Stimulated activated naive CD8-positive, alpha-beta T cell treated with anti-CD3 and anti-CD28 coated beads, Interleukin-15, amount 100 ng/mL, for 72 hours (primary cell): ENCODE measurements around the gene SIGLEC14.
"Not testable (repeated sequence)": the region's sequence is repeated elsewhere in the genome, so short reads cannot be mapped to it uniquely, and the experiment has no call there.

Experiments
- ATAC-seq: fragments of 150-1000 bp; cut with Tn5 transposase; 2 replicates; pipeline ENCODE4 v1.10.0; 2021; ENCODE audit warnings: mild to moderate bottlenecking, moderate library complexity
- DNase-seq, 2 donors: peaks; one replicate each; pipeline ENCODE4 v3.0.0; 2021 to 2022
- H3K27ac Mint-ChIP-seq, 2 donors: one replicate each; pipeline ENCODE4 v1.8.0; 2022; ENCODE audit warnings: mild to moderate bottlenecking in 2 of 2, mixed read lengths in 2 of 2, moderate library complexity in 2 of 2
- H3K27me3 Mint-ChIP-seq: one replicate; pipeline ENCODE4 v1.8.0; 2022; ENCODE audit warnings: mixed read lengths
- H3K4me1 Mint-ChIP-seq: one replicate; pipeline ENCODE4 v1.8.0; 2022; ENCODE audit warnings: mild to moderate bottlenecking, mixed read lengths
- H3K4me3 Mint-ChIP-seq, 2 donors: one replicate each; pipeline ENCODE4 v1.8.0; 2022; ENCODE audit warnings: mild to moderate bottlenecking in 2 of 2, mixed read lengths in 2 of 2, moderate library complexity in 1 of 2
- H3K9me3 Mint-ChIP-seq, 2 donors: one replicate each; pipeline ENCODE4 v1.8.0; 2022; ENCODE audit warnings: mixed read lengths in 2 of 2

Gene SIGLEC14

GRCh38 chr19:51686171-51686570, 39.5 kb upstream of the SIGLEC14 start:
- ATAC-seq = no peak

GRCh38 chr19:51681286-51681941, 34.8 kb upstream of the SIGLEC14 start:
- ATAC-seq (no peak), DNase-seq (no peak)
- H3K9me3 Mint-ChIP-seq = peaks cover 10 to 32% of the 10 kb centered on the region in 2 donors
- peaks cover 10% of the 10 kb centered on the region for H3K27me3 Mint-ChIP-seq
- H3K4me3 Mint-ChIP-seq = no peak overlapping the region
- peaks cover 10% of the 10 kb centered on the region for H3K4me1 Mint-ChIP-seq
- no peak overlapping the region for H3K27ac Mint-ChIP-seq

More at GRCh38 chr19:51686171-51686570, 39.5 kb upstream of the SIGLEC14 start:
- Mint-ChIP-seq H3K4me1 (peaks cover 27% of the 10 kb centered on the region), H3K4me3 (no peak overlapping the region), H3K9me3 (peaks cover 10 to 24% of the 10 kb centered on the region in 2 donors), H3K27ac (no peak overlapping the region), H3K27me3 (peaks cover 18% of the 10 kb centered on the region)
- DNase-seq = no peak

DNA sequence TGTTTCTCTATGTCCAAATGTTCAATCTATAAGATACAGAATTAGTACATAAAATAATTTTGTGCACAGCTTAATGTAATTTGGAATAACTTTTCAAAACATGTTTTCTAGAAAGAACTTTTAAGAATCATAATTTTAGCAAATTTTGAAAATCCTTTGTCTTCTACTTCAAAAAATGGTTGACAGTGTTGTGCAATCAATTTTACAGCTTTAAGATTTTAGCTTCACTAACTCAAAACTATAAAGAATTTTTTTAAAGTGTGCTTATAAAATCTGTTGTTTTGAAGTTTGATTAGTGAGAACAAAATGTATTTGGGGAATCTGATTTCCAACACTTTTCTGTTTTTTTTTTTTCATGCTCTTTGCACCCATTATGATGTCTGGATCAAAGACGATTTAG, 33.8 kb upstream of the SIGLEC14 start:
- Mint-ChIP-seq H3K27me3 (peaks cover 10% of the 10 kb centered on the region), H3K27ac (no peak overlapping the region), H3K9me3 (peaks cover 10 to 32% of the 10 kb centered on the region in 2 donors), H3K4me3 (no peak overlapping the region), H3K4me1 (peaks cover 16% of the 10 kb centered on the region)
- ATAC-seq (no peak), DNase-seq (no peak)

- Mint-ChIP-seq H3K27me3 (peaks cover 10% of the 10 kb centered on the region), H3K9me3 (peaks cover 0 to 15% of the 10 kb centered on the region in 2 donors), H3K4me3 (peak overlapping the region in 1 of 2 donors; percentile 16), H3K4me1 (peaks cover 16% of the 10 kb centered on the region), H3K27ac (no peak overlapping the region)
- ATAC-seq = peak; percentile 94
- peak in 1 of 2 donors; percentile 62 for DNase-seq
Measured at GRCh38 chr19:51676566-51677083, 30.0 kb upstream of the SIGLEC14 start.

GRCh38 chr19:51675911-51676565, 29.4 kb upstream of the SIGLEC14 start:
- not testable (repeated sequence) for H3K4me3 Mint-ChIP-seq, H3K27ac Mint-ChIP-seq, H3K27me3 Mint-ChIP-seq, DNase-seq
- peaks cover 0 to 15% of the 10 kb centered on the region in 2 donors for H3K9me3 Mint-ChIP-seq
- peak; percentile 16 for ATAC-seq
- H3K4me1 Mint-ChIP-seq = peaks cover 16% of the 10 kb centered on the region

DNA sequence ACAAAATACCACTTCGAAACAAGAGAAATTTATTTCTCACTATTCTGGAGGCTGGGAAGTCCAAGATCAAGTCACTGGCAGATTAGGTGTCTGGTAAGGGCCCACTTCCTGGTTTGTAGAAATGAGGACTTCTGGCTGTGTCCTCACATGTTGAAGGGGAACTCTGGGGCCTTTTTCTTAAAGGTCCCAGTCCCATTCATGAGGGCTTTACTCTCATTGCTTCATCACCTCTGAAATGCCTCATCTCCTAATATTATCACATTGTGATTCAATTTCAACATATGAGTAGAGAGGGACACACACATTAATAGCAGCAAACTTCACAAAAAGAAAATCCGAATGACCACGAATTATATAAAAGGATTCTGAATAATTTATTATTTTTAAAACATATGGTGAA, 21.6 kb upstream of the SIGLEC14 start:
- Mint-ChIP-seq H3K9me3 (no peaks in the 10 kb centered on the region), H3K27ac (no peak overlapping the region), H3K4me1 (no peaks in the 10 kb centered on the region), H3K4me3 (no peak overlapping the region), H3K27me3 (peaks cover 9% of the 10 kb centered on the region)
- no peak for ATAC-seq
- DNase-seq = no peak

DNA sequence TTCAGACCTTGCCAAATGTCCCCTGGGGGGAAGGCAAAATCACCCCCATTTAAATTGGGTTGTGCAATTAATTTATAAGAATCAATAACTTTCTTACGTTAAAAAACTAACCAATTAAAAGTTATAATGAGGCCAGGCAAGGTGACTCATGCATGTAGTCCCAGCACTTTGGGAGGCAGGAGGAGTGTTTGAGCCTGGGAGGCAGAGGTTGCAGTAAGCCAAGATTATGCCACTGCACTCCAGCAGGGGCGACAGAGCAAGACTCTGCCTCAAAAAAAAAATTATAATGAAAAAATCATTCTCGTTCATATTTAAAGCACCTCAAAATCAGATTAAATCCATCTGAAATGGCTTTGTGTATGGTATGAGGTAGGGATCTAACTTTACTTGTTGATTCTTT, 18.4 kb upstream of the SIGLEC14 start:
- Mint-ChIP-seq H3K27me3 (peaks cover 33% of the 10 kb centered on the region), H3K4me1 (no peaks in the 10 kb centered on the region), H3K27ac (no peak overlapping the region), H3K9me3 (no peaks in the 10 kb centered on the region), H3K4me3 (no peak overlapping the region)
- DNase-seq (no peak), ATAC-seq (no peak)

DNA sequence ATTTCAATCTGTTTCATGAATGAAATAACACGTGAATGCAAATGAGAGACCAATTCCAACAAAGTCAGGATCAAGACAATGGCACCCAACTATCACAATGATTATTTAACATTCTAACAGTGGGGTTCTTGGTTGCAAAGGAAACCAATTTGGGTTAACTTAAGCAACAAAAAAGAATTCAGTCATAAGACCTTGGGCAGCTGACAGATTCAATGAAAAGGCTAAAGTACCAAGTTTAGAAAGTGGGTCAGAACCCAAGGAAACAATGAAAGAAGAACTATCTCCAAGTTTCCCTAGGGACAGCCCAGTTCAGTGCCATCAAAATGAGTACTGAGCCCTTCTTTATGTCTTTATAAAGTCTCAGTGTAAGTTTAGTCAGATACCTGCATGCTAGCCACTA, 17.5 kb upstream of the SIGLEC14 start:
- Mint-ChIP-seq H3K27ac (no peak overlapping the region), H3K27me3 (peaks cover 35% of the 10 kb centered on the region)
- no peak for ATAC-seq

DNA sequence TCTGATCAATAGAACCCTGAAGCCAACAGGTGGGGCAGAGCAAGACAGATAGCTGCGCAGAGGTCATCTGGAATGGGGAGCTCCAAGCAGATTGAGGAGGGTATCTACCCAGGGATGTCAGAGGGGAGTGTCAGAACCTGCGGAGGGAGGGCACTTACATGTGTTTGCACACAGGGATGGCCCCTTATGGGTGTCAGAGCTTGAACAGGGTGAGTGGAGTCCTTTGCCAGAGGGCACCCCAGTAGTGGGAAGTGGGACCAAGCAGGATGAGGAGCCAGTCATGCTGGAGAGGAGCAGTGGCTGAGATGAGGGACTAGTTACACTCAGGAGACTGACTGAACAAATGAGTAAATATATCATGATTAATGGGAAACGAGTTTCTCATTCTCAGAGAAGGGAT, 17.0 kb upstream of the SIGLEC14 start:
- ATAC-seq (no peak), DNase-seq (no peak)
- Mint-ChIP-seq H3K27ac (no peak overlapping the region), H3K27me3 (peaks cover 35% of the 10 kb centered on the region), H3K4me3 (no peak overlapping the region), H3K4me1 (no peaks in the 10 kb centered on the region), H3K9me3 (no peaks in the 10 kb centered on the region)

More for the DNA sequence above, 17.5 kb upstream of the SIGLEC14 start:
- Mint-ChIP-seq H3K9me3 (no peaks in the 10 kb centered on the region), H3K4me1 (no peaks in the 10 kb centered on the region), H3K4me3 (no peak overlapping the region)
- DNase-seq = no peak

DNA sequence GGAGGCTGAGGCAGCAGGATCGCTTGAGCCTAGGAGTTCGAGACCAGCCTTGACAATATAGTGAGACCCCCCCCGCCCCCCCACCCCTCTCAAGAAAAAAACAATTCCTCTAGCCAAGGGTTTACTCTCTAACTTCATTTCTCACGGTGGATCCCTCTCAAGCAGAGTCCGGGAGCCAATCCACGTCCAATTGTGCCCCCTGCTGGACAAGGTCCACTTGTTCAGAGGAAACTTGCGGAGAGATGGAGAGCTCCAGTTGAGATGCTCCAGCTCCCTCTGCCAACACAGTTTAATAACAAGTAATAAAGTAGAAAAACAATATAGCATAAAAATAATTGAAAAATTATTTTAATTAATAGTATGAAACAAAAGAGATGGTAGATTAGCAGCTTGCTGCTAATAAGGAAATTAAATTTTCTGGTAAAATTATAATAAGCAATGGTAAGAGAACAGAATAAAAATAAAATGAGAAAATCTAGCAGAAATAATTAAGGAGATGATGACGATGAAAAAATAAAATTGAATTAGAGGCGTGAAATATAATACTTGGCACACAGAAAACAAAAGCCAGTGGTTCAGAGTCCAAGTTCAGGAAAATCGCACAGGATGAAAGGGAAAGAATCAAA, 14.5 kb upstream of the SIGLEC14 start:
- DNase-seq = peak; percentile 50 to 66
- H3K9me3 Mint-ChIP-seq = no peaks in the 10 kb centered on the region
- H3K4me3 Mint-ChIP-seq = no peak overlapping the region
- peaks cover 7% of the 10 kb centered on the region for H3K4me1 Mint-ChIP-seq
- ATAC-seq = peak; percentile 53
- peaks cover 43% of the 10 kb centered on the region for H3K27me3 Mint-ChIP-seq
- no peak overlapping the region for H3K27ac Mint-ChIP-seq

DNA sequence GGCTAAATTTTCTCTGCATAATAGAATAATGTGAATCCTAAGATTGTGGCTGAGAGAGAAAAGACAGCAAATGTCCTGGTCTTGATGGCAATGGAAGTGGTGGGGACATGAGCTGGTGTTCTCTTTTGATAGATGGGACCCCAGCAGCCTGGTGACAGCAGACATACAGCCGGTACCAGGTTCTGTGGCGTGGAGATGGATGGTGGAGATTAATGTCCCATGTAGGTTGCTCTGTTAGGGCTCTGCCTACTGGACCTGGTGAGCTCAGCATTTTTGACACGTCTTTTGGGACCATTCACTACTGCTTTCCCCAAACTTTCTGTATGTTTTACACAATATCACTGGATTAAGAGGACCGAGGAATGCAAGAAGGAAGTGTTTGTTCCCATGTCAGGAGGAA, 8.2 kb upstream of the SIGLEC14 start:
- DNase-seq = peak in 1 of 2 donors; percentile 14
- H3K27ac Mint-ChIP-seq = no peak overlapping the region
- peaks cover 50% of the 10 kb centered on the region for H3K27me3 Mint-ChIP-seq
- H3K4me3 Mint-ChIP-seq = no peak overlapping the region
- ATAC-seq = no peak
- peaks cover 7% of the 10 kb centered on the region for H3K4me1 Mint-ChIP-seq
- H3K9me3 Mint-ChIP-seq = no peaks in the 10 kb centered on the region

GRCh38 chr19:51653162-51653561, 6.5 kb upstream of the SIGLEC14 start:
- Mint-ChIP-seq H3K9me3 (no peaks in the 10 kb centered on the region), H3K27ac (no peak overlapping the region), H3K4me3 (no peak overlapping the region), H3K4me1 (peaks cover 7% of the 10 kb centered on the region), H3K27me3 (peaks cover 50% of the 10 kb centered on the region)
- no peak for DNase-seq
- ATAC-seq = no peak

- H3K27me3 Mint-ChIP-seq = peaks cover 50% of the 10 kb centered on the region
- no peaks in the 10 kb centered on the region for H3K9me3 Mint-ChIP-seq
- peaks cover 7% of the 10 kb centered on the region for H3K4me1 Mint-ChIP-seq
- H3K4me3 Mint-ChIP-seq = no peak overlapping the region
- DNase-seq (no peak), ATAC-seq (no peak)
- H3K27ac Mint-ChIP-seq = no peak overlapping the region
Measured at GRCh38 chr19:51652266-51652665, 5.6 kb upstream of the SIGLEC14 start.

GRCh38 chr19:51651216-51651846, 4.7 kb upstream of the SIGLEC14 start:
- Mint-ChIP-seq H3K9me3 (no peaks in the 10 kb centered on the region), H3K27ac (no peak overlapping the region), H3K27me3 (peaks cover 50% of the 10 kb centered on the region), H3K4me1 (no peaks in the 10 kb centered on the region), H3K4me3 (no peak overlapping the region)
- ATAC-seq (no peak), DNase-seq (no peak)

GRCh38 chr19:51647318-51647717, 693 bp upstream of the SIGLEC14 start:
- Mint-ChIP-seq H3K9me3 (no peaks in the 10 kb centered on the region), H3K4me1 (no peaks in the 10 kb centered on the region), H3K4me3 (no peak overlapping the region), H3K27me3 (peaks cover 58% of the 10 kb centered on the region), H3K27ac (no peak overlapping the region)
- DNase-seq (no peak), ATAC-seq (no peak)
